AG08395 (cell line): ENCODE data around the gene ST3GAL2.
"Not testable (repeated sequence)": the region's sequence is repeated elsewhere in the genome, so short reads cannot be mapped to it uniquely, and the experiment has no call there.

Experiments
- DNase-seq: peaks from one replicate; pipeline ENCODE4 v3.0.0; 2012; ENCODE audit warnings: mixed read lengths, low spot score

Gene ST3GAL2

GRCh38 chr16:70417661-70418060, 21.2 kb downstream of the ST3GAL2 start:
- DNase-seq, result no peak

- DNase-seq, result no peak
These were observed 21.9 kb downstream of the ST3GAL2 start for GRCh38 chr16:70416748-70417616.

GRCh38 chr16:70413572-70413971, 25.3 kb downstream of the ST3GAL2 start:
- not testable (repeated sequence) for DNase-seq

- no peak for DNase-seq
These were observed 26.5 kb downstream of the ST3GAL2 start for GRCh38 chr16:70412385-70412784.

- DNase-seq, result no peak
These were observed 28.2 kb downstream of the ST3GAL2 start for GRCh38 chr16:70410734-70411133.

GRCh38 chr16:70407811-70408274, 31.1 kb downstream of the ST3GAL2 start:
- no peak for DNase-seq

GRCh38 chr16:70406104-70406503, 32.8 kb downstream of the ST3GAL2 start:
- not testable (repeated sequence) for DNase-seq

GRCh38 chr16:70402916-70403659, 35.8 kb downstream of the ST3GAL2 start:
- no peak for DNase-seq

- no peak for DNase-seq
These were observed 38.9 kb downstream of the ST3GAL2 start for GRCh38 chr16:70399951-70400350.

DNA sequence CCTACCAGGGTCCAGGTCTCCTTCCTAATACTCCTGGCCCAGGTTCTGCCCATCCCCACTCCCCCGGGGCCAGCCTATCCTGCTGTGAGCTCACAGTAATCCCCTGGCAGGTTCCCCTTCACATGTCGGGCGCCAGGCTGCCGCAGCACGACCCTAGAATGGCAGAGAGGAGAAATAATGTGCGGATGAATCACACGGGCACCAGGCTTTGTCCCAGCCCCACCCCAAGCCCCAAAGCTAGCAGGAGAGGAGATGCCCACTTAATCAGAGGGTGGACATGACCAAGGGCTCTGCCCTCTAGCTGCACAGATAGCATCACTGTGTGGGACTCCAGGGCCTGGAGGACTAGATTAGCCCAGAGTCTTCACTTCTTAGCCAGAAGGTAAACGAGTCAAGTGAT, 39.5 kb downstream of the ST3GAL2 start:
- DNase-seq, result no peak

- DNase-seq, result no peak
These were observed 40.6 kb downstream of the ST3GAL2 start for GRCh38 chr16:70398177-70398743.

DNA sequence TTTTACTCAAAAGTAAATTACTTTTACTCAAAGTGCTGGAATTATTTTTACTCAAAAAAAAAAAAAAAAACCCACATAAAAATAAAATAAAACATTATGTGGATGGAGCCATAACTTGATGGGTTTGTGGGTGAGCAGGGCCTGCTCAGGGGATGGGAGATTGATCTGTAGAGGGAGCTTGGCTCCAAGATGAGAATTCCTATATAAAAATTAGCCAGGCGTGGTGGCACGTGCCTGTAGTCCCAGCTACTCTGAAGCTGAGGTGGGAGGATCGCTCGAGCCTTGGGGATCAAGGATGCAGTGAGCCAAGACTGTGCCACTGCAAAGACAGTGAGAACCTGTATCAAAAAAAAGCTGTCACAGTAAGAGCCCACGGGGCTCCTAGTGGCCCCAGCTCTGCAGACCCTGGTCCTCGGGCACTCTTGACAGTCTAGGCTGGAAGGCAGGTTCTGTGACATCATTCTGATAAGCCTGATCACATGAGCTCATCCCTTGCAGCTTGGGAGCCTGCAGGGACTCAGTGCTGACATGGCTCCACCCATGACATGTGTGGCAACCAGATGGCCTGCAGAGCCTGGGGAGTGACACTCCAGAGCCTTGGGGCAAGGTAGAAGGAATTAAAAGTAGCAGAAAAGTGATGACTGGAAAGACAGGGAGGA, 42.5 kb downstream of the ST3GAL2 start:
- peak; percentile 57 for DNase-seq

DNA sequence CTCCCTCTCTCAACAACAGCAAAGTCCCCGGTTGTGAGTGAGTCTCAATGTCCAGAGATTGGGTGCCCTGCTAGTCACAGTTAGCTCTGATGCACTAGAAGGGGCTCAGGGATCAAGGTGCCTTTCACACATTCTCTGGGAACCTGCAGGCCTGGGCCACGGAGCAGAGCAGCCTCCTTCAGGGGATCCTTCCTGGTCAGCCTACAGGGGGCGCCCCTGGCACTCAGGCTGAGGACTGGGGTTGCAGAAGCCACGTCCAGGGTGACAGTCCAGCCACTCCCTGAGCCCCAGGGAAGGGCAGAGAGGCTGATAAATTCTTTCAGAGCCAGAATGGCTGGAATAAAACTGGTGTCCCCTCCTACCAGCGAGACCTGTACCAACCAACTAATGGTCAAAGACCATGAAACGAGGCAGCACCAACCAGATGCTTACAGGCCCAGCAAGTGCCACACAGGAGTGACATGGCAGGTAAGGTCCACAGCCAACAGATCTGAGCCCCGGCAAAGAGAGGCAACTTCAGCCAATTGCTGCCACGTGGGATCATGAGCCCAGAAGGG, 43.5 kb downstream of the ST3GAL2 start:
- peak; percentile 50 for DNase-seq

- DNase-seq, result no peak
These were observed 44.0 kb downstream of the ST3GAL2 start for GRCh38 chr16:70394853-70395252.

- no peak for DNase-seq
These were observed 45.2 kb downstream of the ST3GAL2 start for GRCh38 chr16:70393662-70394061.

- no peak for DNase-seq
These were observed 46.3 kb downstream of the ST3GAL2 start for GRCh38 chr16:70392606-70393005.

- peak; percentile 94 for DNase-seq
These were observed 46.9 kb downstream of the ST3GAL2 start for GRCh38 chr16:70391881-70392481.

DNA sequence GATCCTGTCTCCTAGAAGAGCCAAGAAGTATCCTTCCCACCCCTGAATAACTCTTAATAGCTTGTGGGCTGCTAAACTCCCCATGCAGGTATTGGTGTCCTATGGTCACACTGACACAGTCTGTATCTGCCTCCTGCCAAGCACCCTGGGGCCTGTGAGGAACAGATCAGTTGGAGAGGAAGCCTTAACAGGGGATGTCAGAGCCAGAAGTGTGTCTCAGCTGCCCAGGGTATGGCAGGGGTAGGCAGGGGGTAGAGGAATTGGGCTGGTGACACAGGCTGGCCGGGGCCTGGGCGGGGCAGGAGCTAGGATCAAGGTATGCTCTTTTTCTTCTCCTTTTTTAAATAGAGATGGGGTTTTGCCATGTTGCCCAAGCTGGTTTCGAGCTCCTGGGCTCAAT, 47.5 kb downstream of the ST3GAL2 start:
- no peak for DNase-seq

- no peak for DNase-seq
These were observed 48.1 kb downstream of the ST3GAL2 start for GRCh38 chr16:70390774-70391173.

- DNase-seq, result no peak
These were observed 50.8 kb downstream of the ST3GAL2 start for GRCh38 chr16:70388006-70388680.
